Left ventricle myocardium inferior (tissue), 1 donor: ENCODE measurements around the gene PRSS23. TPM values are rescaled to one million over a fixed set of nuclear protein-coding genes. Genes with fewer than 3 reads are reported as not detected.

ENCODE experiments used
- DNase-seq: peaks from one replicate; pipeline ENCODE4 v3.0.0-alpha.2; 2020
- H3K27ac ChIP-seq: fragments of 200-600 bp; replicated peaks from 2 replicates; pipeline ENCODE4 v1.8.0; 2021
- H3K27me3 ChIP-seq: fragments of 200-600 bp; 2 replicates; pipeline ENCODE4 v1.8.0; 2021; ENCODE audit warnings: low read depth
- H3K36me3 ChIP-seq: fragments of 200-600 bp; 2 replicates; pipeline ENCODE4 v1.8.0; 2021
- H3K4me1 ChIP-seq: fragments of 200-600 bp; 2 replicates; pipeline ENCODE4 v1.8.0; 2021
- H3K4me3 ChIP-seq: fragments of 200-600 bp; 2 replicates; pipeline ENCODE4 v1.8.0; 2021; ENCODE audit warnings: mild to moderate bottlenecking, moderate library complexity
- H3K9me3 ChIP-seq: fragments of 200-600 bp; replicated peaks from 2 replicates; pipeline ENCODE4 v1.8.0; 2021
- CTCF ChIP-seq: fragments of 200-600 bp; IDR thresholded peaks from 2 replicates; pipeline ENCODE4 v1.8.0; 2021; ENCODE audit warnings: antibody characterized with exemption, mild to moderate bottlenecking, borderline replicate concordance
- intact Hi-C: fragments of 100-400 bp; cut with micrococcal nuclease; formaldehyde crosslinking; loops from one replicate; pipeline ENCODE4 v1.11.0; 2022
- total RNA-seq: library from RNA; stranded (reverse); fragmentation: NEBNext Ultra II Directional; extraction: Animal tissue kit (Norgen Biotek cat#: 25700); gene quantifications from one replicate; pipeline ENCODE4 v1.2.1, GENCODE V29; 2021
- donor health status: DM: no; HTN: yes; CAD: no; lungs with severe emphysema.

Gene PRSS23
- total RNA-seq, 1 donor from 2014 or later: 6.5 TPM

DNA sequence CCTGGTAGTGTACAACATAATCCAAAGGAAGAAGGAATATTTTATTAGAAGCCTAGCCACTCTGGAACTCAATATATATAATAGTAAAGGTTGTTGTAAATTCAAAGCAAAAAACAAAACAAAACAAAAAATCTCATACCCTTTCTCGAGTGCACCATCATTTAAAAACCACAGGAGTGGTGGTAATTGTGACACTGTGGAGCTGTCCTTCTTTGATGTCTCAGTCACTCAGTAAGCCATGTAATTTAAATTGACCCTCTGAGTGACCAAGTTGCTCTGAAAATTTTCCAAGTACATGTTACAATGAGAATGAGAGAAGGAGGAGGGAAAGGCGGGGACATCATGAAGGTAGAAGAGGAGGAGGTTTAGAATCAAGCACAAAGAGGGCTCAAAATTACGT, 6.6 kb downstream of the PRSS23 start:
- intact Hi-C loops: no loop called here
- H3K4me1 ChIP-seq: peaks cover 21% of the 10 kb centered on the region
- no peak overlapping the region for H3K27ac ChIP-seq

DNA sequence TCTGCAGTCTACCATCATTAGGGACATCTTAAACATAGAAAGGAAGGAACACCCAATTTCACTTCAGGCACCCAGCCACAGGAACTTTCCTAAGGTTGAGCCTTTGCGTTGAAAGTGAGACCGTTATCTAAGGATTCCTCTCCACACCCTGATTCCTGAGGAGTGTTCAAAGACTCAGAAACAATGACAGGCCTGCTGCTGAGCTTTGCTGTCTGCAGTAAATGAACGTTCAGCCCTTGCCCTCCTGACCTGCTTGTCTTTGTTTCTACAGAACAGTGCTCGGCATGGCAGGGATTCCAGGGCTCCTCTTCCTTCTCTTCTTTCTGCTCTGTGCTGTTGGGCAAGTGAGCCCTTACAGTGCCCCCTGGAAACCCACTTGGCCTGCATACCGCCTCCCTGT, 7.0 kb downstream of the PRSS23 start:
- DNase-seq: no peak
- Histone ChIP-seq H3K9me3 (no peaks in the 10 kb centered on the region), H3K4me3 (no peak overlapping the region), H3K27ac (no peak overlapping the region), H3K36me3 (no peaks in the 10 kb centered on the region), H3K27me3 (no peaks in the 10 kb centered on the region), H3K4me1 (peaks cover 20% of the 10 kb centered on the region)
- intact Hi-C loops: no loop called here
- TF ChIP-seq CTCF: no peak

More for the DNA sequence above, 6.6 kb downstream of the PRSS23 start:
- Histone ChIP-seq H3K27me3 (no peaks in the 10 kb centered on the region), H3K36me3 (no peaks in the 10 kb centered on the region), H3K9me3 (no peaks in the 10 kb centered on the region), H3K4me3 (no peak overlapping the region)
- DNase-seq: no peak
- no peak for TF ChIP-seq CTCF

GRCh38 chr11:86809561-86809960, 9.2 kb downstream of the PRSS23 start:
- H3K27ac ChIP-seq: no peak overlapping the region
- intact Hi-C loops: no loop called here
- H3K4me3 ChIP-seq: no peak overlapping the region
- no peaks in the 10 kb centered on the region for H3K27me3 ChIP-seq
- DNase-seq: no peak
- peaks cover 16% of the 10 kb centered on the region for H3K4me1 ChIP-seq
- H3K36me3 ChIP-seq: no peaks in the 10 kb centered on the region
- H3K9me3 ChIP-seq: no peaks in the 10 kb centered on the region
- no peak for TF ChIP-seq CTCF

- H3K27me3 ChIP-seq: no peaks in the 10 kb centered on the region
- H3K36me3 ChIP-seq: no peaks in the 10 kb centered on the region
- no peak overlapping the region for H3K4me3 ChIP-seq
- intact Hi-C loops: no loop called here
- no peak for DNase-seq
- H3K27ac ChIP-seq: no peak overlapping the region
- H3K9me3 ChIP-seq: no peaks in the 10 kb centered on the region
- TF ChIP-seq CTCF: no peak
- peaks cover 23% of the 10 kb centered on the region for H3K4me1 ChIP-seq
Observed at GRCh38 chr11:86810288-86810687, 9.9 kb downstream of the PRSS23 start.

- intact Hi-C loops: no loop called here
- H3K4me1 ChIP-seq: peaks cover 22% of the 10 kb centered on the region
- no peak for TF ChIP-seq CTCF
- no peaks in the 10 kb centered on the region for H3K36me3 ChIP-seq
- no peak overlapping the region for H3K4me3 ChIP-seq
- H3K27me3 ChIP-seq: no peaks in the 10 kb centered on the region
- H3K27ac ChIP-seq: no peak overlapping the region
- H3K9me3 ChIP-seq: no peaks in the 10 kb centered on the region
- DNase-seq: no peak
Observed at GRCh38 chr11:86811637-86812321, 11.4 kb downstream of the PRSS23 start.
